Dermis blood vessel endothelial cell (primary cell): ENCODE results near the gene PRR23C. TPM values are rescaled to one million over a fixed set of nuclear protein-coding genes. Genes with fewer than 3 reads are reported as not detected.

Experiments used
- DNase-seq: peaks from one replicate; pipeline ENCODE4 v3.0.0; 2010
- total RNA-seq: library from RNA; depleted of rRNA; stranded (reverse); fragments of >200 nt; gene quantifications from 2 replicates; pipeline ENCODE4 v1.2.3, GENCODE V29; 2014

PRR23C gene
- total RNA-seq, 1 donor from 2014 or later: not detected

DNA sequence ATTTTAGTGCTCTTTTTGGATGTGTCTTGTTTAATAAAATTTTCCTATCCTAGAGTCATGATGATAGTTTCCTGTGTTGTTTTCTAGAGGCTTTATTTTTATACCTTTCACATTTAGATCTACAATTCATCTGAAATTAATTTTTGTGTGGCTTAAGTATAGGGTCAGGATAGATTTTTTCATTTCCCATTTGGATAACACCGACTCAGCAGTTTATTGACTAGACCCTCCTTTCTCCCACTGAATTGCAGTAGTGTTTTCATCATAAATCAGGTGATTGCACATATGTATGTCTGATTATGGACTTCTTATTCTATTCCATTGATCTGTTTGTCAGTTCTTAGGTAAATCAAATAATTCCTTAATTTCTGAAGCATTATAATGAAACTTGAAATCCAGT lies 49.0 kb downstream of the PRR23C start:
- no peak for DNase-seq

Other genes starting within 250 kb of the PRR23C start
- gene PIK3CB, start 210.0 kb downstream of the PRR23C start, total RNA-seq: 16.7 and 33.4 TPM in 2 replicates
- not detected in 2 replicates for gene FOXL2, start 97.8 kb downstream of the PRR23C start, total RNA-seq
- gene FOXL2NB, start 97.7 kb downstream of the PRR23C start, total RNA-seq: under 0.01 TPM in 1 of 2 replicates, not detected in the other
- gene PRR23A, start 38.6 kb downstream of the PRR23C start, total RNA-seq: not detected in 2 replicates
- gene PRR23B, start 24.0 kb downstream of the PRR23C start, total RNA-seq: not detected in 2 replicates